GM12891 (cell line): ENCODE results near the gene SLC12A7.

Experiments used
- POLR2AphosphoS5 ChIP-seq: IDR thresholded peaks from 2 replicates; pipeline ENCODE4 v1.6.1; 2011; ENCODE audit warnings: low read depth, low read length, control low read depth
- TAF1 ChIP-seq: IDR thresholded peaks from 2 replicates; pipeline ENCODE4 v1.6.1; 2011; ENCODE audit warnings: low read depth, low read length, control low read depth

DNA sequence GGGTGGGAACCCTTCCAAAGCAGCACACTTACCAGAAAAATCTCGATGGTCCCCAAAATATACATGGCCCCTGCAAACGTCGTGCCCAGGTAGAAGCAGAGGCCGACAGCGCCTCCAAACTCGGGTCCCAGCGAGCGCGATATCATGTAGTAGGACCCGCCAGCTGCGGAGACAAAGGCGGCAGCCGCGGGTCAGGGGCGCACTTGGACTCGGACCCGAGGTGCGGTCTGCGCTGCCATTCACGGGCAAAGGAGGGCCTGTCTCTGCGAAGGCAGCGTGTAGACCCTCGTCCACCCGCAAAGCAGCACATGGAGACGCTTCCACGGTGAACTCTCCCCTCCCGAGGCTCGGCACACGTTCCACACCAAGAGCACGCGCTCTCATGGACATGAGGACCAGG is 25.0 kb downstream of the SLC12A7 start:
- TF ChIP-seq POLR2AphosphoS5 (no peak), TAF1 (no peak)
